Muscle layer of duodenum (tissue), 2 donors: ENCODE results near the gene NRXN3.

Source experiments
- H3K27ac ChIP-seq: one replicate; pipeline ENCODE4 v1.7.0; 2013; ENCODE audit warnings: mild to moderate bottlenecking, low read length
- H3K27me3 ChIP-seq: one replicate; pipeline ENCODE4 v1.7.0; 2013; ENCODE audit warnings: low read depth, mild to moderate bottlenecking, control low read depth, low read length
- H3K36me3 ChIP-seq, 2 donors: one replicate each; pipeline ENCODE4 v1.7.0; 2013; ENCODE audit warnings: low read length in 2 of 2, control low read depth in 1 of 2, mild to moderate bottlenecking in 1 of 2; ENCODE audit not compliant: insufficient read depth in 2 of 2, control insufficient read depth in 1 of 2
- H3K4me1 ChIP-seq, 2 donors: one replicate each; pipeline ENCODE4 v1.7.0; 2013; ENCODE audit warnings: low read length in 2 of 2, mild to moderate bottlenecking in 2 of 2, control low read depth in 1 of 2, moderate library complexity in 1 of 2; ENCODE audit not compliant: insufficient read depth in 2 of 2, control insufficient read depth in 1 of 2
- H3K4me3 ChIP-seq, 2 donors: one replicate each; pipeline ENCODE4 v1.7.0; 2013; ENCODE audit warnings: low read length in 2 of 2, low read depth in 1 of 2, mild to moderate bottlenecking in 1 of 2
- H3K9me3 ChIP-seq, 2 donors: one replicate each; pipeline ENCODE4 v1.7.0; 2013; ENCODE audit warnings: low read length in 2 of 2, control low read depth in 1 of 2, mild to moderate bottlenecking in 1 of 2; ENCODE audit not compliant: control insufficient read depth in 1 of 2
- donor health status: healthy.

NRXN3 gene

DNA sequence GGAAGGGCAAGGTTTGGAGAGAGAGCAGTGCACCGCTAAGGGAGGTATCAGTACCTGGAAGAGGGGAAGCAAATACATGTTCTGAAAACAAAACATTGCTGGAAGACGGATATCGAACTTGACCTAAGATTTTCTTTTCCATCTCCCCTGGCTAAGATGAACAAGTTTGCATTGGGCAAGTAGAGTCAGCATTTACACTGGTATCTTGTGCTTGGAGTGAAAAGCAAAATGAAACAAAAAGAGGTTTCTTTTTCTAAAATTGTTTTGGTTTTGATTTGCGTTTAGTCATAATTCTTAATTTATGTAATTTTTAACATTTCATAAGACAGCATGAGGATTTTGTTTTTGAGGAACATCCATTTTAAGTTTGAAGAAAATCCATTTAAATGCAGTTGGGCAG, 881.6 kb downstream of the NRXN3 start:
- H3K4me3 ChIP-seq, result no peak overlapping the region
- H3K4me1 ChIP-seq, result peaks cover 0 to 5% of the 10 kb centered on the region in 2 donors
- peak overlapping the region; percentile 64 for H3K27ac ChIP-seq
- no peaks in the 10 kb centered on the region for H3K36me3 ChIP-seq
- H3K9me3 ChIP-seq, result no peaks in the 10 kb centered on the region
- H3K27me3 ChIP-seq, result no peaks in the 10 kb centered on the region

DNA sequence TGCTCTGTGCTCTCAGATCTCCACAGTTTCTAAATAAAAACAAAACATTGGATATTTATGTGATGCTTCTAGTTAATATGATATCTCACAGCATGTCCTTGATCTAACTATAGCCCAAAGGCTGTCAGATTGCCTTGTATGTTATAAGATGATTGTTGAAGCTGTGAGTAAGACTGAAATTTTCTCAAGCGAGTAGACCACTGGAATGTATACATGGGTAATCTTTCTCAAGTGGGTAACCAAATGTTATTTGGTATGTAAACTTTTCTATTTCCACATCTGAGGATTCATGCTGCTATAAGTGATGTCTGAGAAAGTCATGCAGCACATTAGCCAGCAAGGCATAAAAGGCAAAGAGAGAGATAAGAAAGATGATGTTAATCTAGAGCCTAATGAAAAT, 886.7 kb downstream of the NRXN3 start:
- Histone ChIP-seq H3K4me3 (no peak overlapping the region), H3K9me3 (no peaks in the 10 kb centered on the region), H3K27me3 (no peaks in the 10 kb centered on the region), H3K4me1 (peaks cover 0 to 5% of the 10 kb centered on the region in 2 donors), H3K36me3 (no peaks in the 10 kb centered on the region), H3K27ac (peak overlapping the region; percentile 65)

DNA sequence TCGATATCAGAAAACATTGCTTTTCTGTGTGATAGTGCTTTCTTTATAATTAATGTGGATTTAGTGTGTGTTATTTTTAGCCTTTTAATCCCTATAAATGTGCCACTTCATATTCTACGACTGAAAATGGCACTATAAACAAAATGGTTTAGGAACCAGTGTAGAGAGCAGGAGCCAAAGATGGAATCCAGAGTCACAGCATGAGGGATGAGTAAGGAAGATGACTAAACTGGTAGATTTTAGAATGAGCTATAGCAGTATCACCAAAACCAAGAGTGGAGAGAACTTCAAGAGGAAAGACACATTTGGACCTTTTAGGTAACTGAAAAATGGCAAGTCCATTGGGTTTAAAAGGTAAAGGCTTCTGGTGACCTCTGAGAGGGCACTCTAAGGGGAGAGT, 887.2 kb downstream of the NRXN3 start:
- no peak overlapping the region for H3K4me3 ChIP-seq
- peak overlapping the region; percentile 65 for H3K27ac ChIP-seq
- H3K36me3 ChIP-seq, result no peaks in the 10 kb centered on the region
- H3K9me3 ChIP-seq, result no peaks in the 10 kb centered on the region
- H3K27me3 ChIP-seq, result no peaks in the 10 kb centered on the region
- H3K4me1 ChIP-seq, result peaks cover 0 to 3% of the 10 kb centered on the region in 2 donors

DNA sequence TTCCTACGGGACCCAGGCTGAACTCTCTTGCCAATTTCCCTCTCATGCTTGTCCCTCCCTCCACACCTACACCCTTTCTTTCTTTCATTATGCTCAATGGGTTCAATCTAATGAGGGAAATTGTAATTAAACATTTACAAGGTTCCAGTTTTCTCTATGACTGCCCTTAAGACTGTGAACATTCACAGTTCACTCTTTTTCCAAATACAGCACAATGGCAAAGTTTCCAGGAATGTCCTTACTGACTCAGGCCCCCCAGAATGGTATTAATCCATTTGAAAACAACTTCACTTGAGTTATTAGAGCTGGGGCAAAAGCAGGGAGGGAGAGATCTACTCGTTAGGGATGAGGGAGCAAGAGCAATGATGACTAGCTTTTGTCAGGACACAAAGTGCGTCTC, 892.1 kb downstream of the NRXN3 start:
- H3K36me3 ChIP-seq, result no peaks in the 10 kb centered on the region
- H3K27me3 ChIP-seq, result no peaks in the 10 kb centered on the region
- no peaks in the 10 kb centered on the region for H3K4me1 ChIP-seq
- no peak overlapping the region for H3K4me3 ChIP-seq
- no peak overlapping the region for H3K27ac ChIP-seq
- no peaks in the 10 kb centered on the region for H3K9me3 ChIP-seq

DNA sequence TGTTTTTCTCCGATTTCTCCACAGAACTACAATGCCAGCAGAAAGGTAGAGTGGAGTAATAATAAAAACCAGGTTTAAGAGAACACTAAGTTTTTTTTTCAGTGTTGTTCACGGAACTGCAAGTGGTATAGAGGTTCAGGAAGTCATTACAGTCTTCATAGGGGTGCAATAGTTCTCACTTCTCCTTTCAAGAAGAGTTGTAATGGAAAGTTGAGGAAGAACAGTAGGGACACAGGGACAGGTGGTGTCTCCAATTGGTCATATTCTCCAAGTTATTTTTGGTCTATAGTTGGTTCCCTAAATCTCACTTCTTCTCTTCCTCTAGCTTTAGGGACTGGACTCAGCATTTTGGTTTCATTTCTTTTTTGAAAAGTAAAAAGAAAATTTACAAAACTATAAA, 894.0 kb downstream of the NRXN3 start:
- no peaks in the 10 kb centered on the region for H3K9me3 ChIP-seq
- H3K27me3 ChIP-seq, result no peaks in the 10 kb centered on the region
- H3K4me3 ChIP-seq, result no peak overlapping the region
- no peaks in the 10 kb centered on the region for H3K36me3 ChIP-seq
- H3K27ac ChIP-seq, result no peak overlapping the region
- H3K4me1 ChIP-seq, result no peaks in the 10 kb centered on the region

DNA sequence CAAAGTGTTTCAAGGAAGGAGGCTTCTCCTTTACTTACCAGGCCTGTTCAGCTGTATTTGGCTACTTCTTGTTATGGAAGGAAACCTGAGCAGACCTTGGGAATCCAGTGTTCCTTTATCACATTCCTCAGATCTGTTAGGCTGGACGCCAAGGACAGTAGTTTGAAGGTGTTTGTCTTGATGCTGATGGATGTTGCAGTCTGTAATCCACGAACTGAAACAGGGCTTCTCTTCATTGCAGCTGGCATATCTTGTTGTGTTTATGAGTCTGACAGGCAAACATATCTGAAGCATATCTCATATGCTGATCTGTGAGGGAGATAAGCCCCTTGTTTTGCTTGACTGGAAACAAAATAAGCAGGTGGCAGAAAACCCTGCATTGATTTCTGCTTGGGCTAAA, 904.3 kb downstream of the NRXN3 start:
- Histone ChIP-seq H3K36me3 (no peaks in the 10 kb centered on the region), H3K27me3 (no peaks in the 10 kb centered on the region), H3K4me3 (no peak overlapping the region), H3K27ac (no peak overlapping the region), H3K9me3 (no peaks in the 10 kb centered on the region), H3K4me1 (no peaks in the 10 kb centered on the region)

DNA sequence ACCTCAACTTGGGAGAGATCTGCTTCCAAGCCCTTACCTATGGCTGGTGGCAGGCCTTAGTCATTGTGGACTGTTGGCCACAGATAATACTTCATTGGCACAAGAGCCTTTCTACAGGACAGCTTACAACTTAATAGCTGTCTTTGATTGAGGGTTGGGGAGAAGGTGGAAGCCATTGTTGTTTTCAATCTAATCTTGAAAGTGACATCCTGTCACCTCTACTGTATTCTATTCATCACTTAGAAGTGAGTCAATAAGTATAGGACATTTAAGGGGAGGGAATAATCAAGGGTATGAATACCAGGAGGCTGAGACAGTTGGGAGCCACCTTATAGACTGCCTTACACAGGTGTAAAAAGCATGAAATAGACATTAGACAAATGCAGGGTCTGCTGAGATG, 906.3 kb downstream of the NRXN3 start:
- no peak overlapping the region for H3K4me3 ChIP-seq
- H3K9me3 ChIP-seq, result no peaks in the 10 kb centered on the region
- no peaks in the 10 kb centered on the region for H3K4me1 ChIP-seq
- no peak overlapping the region for H3K27ac ChIP-seq
- no peaks in the 10 kb centered on the region for H3K36me3 ChIP-seq
- H3K27me3 ChIP-seq, result no peaks in the 10 kb centered on the region

DNA sequence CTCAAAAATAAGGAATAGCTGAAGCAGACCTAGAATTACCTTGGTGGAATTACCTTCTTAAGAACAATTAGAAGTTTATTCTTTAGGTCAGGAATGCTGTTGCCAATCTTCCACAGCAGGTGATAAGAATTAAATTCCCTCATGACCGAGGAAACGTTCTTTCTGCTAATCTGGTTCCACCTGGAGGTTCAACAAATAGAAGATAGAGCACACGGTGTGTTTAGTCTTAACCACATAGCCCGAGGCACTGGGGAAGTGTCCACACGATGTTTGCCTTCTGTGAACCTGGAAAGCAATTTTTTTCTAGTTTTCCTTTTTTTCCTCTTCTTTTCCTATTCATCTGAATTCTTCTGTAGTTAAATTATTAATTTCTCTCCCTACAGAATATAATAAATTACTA, 906.9 kb downstream of the NRXN3 start:
- Histone ChIP-seq H3K27me3 (no peaks in the 10 kb centered on the region), H3K9me3 (no peaks in the 10 kb centered on the region), H3K4me1 (no peaks in the 10 kb centered on the region), H3K36me3 (no peaks in the 10 kb centered on the region), H3K27ac (no peak overlapping the region), H3K4me3 (no peak overlapping the region)

DNA sequence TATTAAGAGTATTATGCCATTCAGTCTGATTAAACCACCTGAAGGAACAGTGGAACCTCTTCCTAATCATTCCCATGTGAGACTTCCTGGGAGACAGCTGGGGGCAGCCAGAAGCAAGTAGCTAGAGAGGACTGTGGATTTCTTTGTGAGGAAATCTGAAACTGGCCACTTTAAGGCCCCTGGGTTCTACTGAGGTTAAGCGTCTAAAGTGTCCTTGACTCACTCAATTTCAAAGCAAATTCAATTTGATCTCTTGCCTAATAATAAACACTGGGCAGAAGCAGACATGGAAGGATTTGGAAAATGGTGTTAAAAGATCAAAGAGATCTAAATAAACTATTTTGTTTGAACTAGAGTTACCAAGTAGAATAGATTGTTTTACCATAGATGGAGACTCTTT, 909.9 kb downstream of the NRXN3 start:
- Histone ChIP-seq H3K27me3 (no peaks in the 10 kb centered on the region), H3K27ac (no peak overlapping the region), H3K36me3 (no peaks in the 10 kb centered on the region), H3K4me3 (no peak overlapping the region), H3K9me3 (no peaks in the 10 kb centered on the region), H3K4me1 (no peaks in the 10 kb centered on the region)

DNA sequence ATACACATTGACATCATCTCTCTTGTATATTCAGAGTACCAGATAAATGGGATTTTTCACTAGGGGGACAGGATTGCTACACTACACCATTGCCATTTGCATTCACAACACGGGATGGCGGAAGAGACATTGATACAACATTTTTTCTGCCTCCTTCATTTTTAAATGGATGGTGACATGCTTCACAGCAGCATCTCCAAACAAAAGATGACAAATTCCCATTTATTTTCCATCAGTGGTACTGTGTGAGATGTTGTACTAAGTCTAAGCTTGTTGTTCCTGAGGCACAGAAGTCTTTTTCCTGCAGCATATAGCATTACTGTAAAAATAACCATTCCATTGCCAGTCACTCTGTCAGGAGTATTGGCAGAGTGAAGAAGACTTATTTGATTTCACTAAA, 912.7 kb downstream of the NRXN3 start:
- Histone ChIP-seq H3K9me3 (no peaks in the 10 kb centered on the region), H3K4me1 (no peaks in the 10 kb centered on the region), H3K27ac (no peak overlapping the region), H3K27me3 (no peaks in the 10 kb centered on the region), H3K4me3 (no peak overlapping the region), H3K36me3 (no peaks in the 10 kb centered on the region)

DNA sequence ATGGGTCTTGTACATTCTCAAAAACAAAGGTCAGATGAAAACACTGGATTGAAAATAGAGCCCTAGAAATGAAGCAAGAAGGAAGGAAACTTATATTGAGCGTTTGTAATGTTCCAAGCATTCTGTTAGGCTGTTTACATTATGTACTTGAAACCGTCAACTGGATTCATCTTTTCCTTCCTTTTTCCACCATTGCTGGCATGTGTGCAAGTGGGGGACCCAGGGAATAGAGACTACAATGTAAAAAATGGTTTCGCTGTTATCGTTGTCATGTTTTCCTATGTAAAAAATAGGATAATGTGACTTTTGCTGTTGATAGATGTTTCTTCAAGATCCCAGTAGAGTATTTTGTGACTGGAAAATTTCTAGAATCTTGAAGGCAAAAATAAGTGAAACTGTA, 913.2 kb downstream of the NRXN3 start:
- H3K9me3 ChIP-seq, result no peaks in the 10 kb centered on the region
- H3K27ac ChIP-seq, result no peak overlapping the region
- H3K36me3 ChIP-seq, result no peaks in the 10 kb centered on the region
- H3K27me3 ChIP-seq, result no peaks in the 10 kb centered on the region
- H3K4me3 ChIP-seq, result no peak overlapping the region
- no peaks in the 10 kb centered on the region for H3K4me1 ChIP-seq

DNA sequence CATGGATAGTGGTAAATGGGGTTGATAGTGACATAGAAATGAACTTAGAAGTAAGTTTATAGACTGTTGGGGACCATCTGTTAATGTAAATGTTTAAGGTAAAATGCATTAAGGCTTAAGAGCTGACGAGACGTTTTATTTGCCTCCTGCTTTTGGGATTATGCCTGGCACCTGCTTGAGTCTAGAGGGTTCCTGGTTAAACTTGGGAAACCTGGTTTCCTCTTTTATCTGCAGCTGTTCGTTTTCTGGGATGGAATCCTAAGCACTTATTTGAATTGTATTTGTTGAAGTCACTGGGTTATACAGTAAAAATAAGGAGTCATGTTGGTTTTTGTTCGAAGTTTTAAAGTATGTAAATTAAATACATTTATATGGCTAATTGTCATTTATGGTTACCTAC, 914.7 kb downstream of the NRXN3 start:
- no peak overlapping the region for H3K4me3 ChIP-seq
- H3K36me3 ChIP-seq, result no peaks in the 10 kb centered on the region
- H3K27ac ChIP-seq, result no peak overlapping the region
- no peaks in the 10 kb centered on the region for H3K27me3 ChIP-seq
- H3K4me1 ChIP-seq, result peaks cover 0 to under 1% of the 10 kb centered on the region in 2 donors
- H3K9me3 ChIP-seq, result no peaks in the 10 kb centered on the region
